ENCODE data around the gene MASP2.
A peak's percentile ranks its signal among the peaks of the same experiment; 100 is the strongest.
"Not testable (repeated sequence)": the region's sequence is repeated elsewhere in the genome, so short reads cannot be mapped to it uniquely, and the experiment has no call there.

Gene MASP2

GRCh38 chr1:10996100-10996499, 50.9 kb downstream of the MASP2 start:
- no peak; the same call in 2 of the 3 replicates for ATAC-seq
- no peak for TF ChIP-seq RARB (CRISPR knock-in tag; IDR thresholded peaks at IDR 0.05)
- no peak for TF ChIP-seq BACH2 (CRISPR knock-in tag; IDR thresholded peaks at IDR 0.05; ENCODE audit: borderline replicate concordance)
- TF ChIP-seq ZNF8 (CRISPR knock-in tag; IDR thresholded peaks at IDR 0.05), result no peak
- no peak for TF ChIP-seq OSR1 (CRISPR knock-in tag; IDR thresholded peaks at IDR 0.05)
- no peak for TF ChIP-seq ISL1 (CRISPR knock-in tag; IDR thresholded peaks at IDR 0.05)
- TF ChIP-seq ZC3H10 (CRISPR knock-in tag; IDR thresholded peaks at IDR 0.05), result no peak
- no peak for TF ChIP-seq ARNTL (CRISPR knock-in tag; IDR thresholded peaks at IDR 0.05; ENCODE audit: borderline replicate concordance, low read depth)
- TF ChIP-seq ZNF565 (CRISPR knock-in tag; conservative IDR thresholded peaks at IDR 0.05; ENCODE audit: low read depth), result no peak
- no peak for TF ChIP-seq ZFP3 (CRISPR knock-in tag; IDR thresholded peaks at IDR 0.05)
- TF ChIP-seq CSDC2 (CRISPR knock-in tag; IDR thresholded peaks at IDR 0.05), result no peak
- no peak for TF ChIP-seq ESRRG (CRISPR knock-in tag; IDR thresholded peaks at IDR 0.05)

- no peak for ATAC-seq
- no peak for TF ChIP-seq ZNF70 (CRISPR knock-in tag; IDR thresholded peaks at IDR 0.05)
- TF ChIP-seq ZNF565 (CRISPR knock-in tag; conservative IDR thresholded peaks at IDR 0.05; ENCODE audit: low read depth), result no peak
- no peak for TF ChIP-seq TCF4 (CRISPR knock-in tag; IDR thresholded peaks at IDR 0.05; ENCODE audit: borderline replicate concordance)
- no peak for TF ChIP-seq RARB (CRISPR knock-in tag; IDR thresholded peaks at IDR 0.05)
- no peak for TF ChIP-seq SNAI2 (CRISPR knock-in tag; IDR thresholded peaks at IDR 0.05)
- no peak for TF ChIP-seq OSR1 (CRISPR knock-in tag; IDR thresholded peaks at IDR 0.05)
- no peak for TF ChIP-seq CREB5 (CRISPR knock-in tag; IDR thresholded peaks at IDR 0.05; ENCODE audit: low read depth)
- TF ChIP-seq TOX (CRISPR knock-in tag; IDR thresholded peaks at IDR 0.05; ENCODE audit: borderline replicate concordance), result no peak
- TF ChIP-seq GLIS3 (CRISPR knock-in tag; IDR thresholded peaks at IDR 0.05), result no peak
- TF ChIP-seq ZNF8 (CRISPR knock-in tag; IDR thresholded peaks at IDR 0.05), result no peak
- no peak for TF ChIP-seq ARNTL (CRISPR knock-in tag; IDR thresholded peaks at IDR 0.05; ENCODE audit: borderline replicate concordance, low read depth)
- no peak for TF ChIP-seq POU6F1 (CRISPR knock-in tag; IDR thresholded peaks at IDR 0.05; ENCODE audit: borderline replicate concordance, low read depth)
Observed at GRCh38 chr1:10992864-10993263, 54.2 kb downstream of the MASP2 start.

GRCh38 chr1:10992004-10992403, 55.0 kb downstream of the MASP2 start:
- ATAC-seq, result not testable (repeated sequence)

- no peak for ATAC-seq
- TF ChIP-seq ISL1 (CRISPR knock-in tag; IDR thresholded peaks at IDR 0.05) (no peak), ZNF70 (CRISPR knock-in tag; IDR thresholded peaks at IDR 0.05) (no peak)
Observed at GRCh38 chr1:10990828-10991227, 56.2 kb downstream of the MASP2 start.

GRCh38 chr1:10989920-10990516, 57.0 kb downstream of the MASP2 start:
- peak; percentile 72; the same call in 2 of the 3 replicates for ATAC-seq

GRCh38 chr1:10989095-10989494, 57.9 kb downstream of the MASP2 start:
- TF ChIP-seq ZFP30 (CRISPR knock-in tag; IDR thresholded peaks at IDR 0.05) (no peak), ZNF565 (CRISPR knock-in tag; conservative IDR thresholded peaks at IDR 0.05; ENCODE audit: low read depth) (no peak)
- ATAC-seq, result no peak

GRCh38 chr1:10987840-10988417, 59.1 kb downstream of the MASP2 start:
- no peak for ATAC-seq
- TF ChIP-seq ZC3H10 (CRISPR knock-in tag; IDR thresholded peaks at IDR 0.05), result no peak
- no peak for TF ChIP-seq PATZ1 (CRISPR knock-in tag; IDR thresholded peaks at IDR 0.05; ENCODE audit: borderline replicate concordance)
- no peak for TF ChIP-seq CSDC2 (CRISPR knock-in tag; IDR thresholded peaks at IDR 0.05)
- TF ChIP-seq ZNF565 (CRISPR knock-in tag; conservative IDR thresholded peaks at IDR 0.05; ENCODE audit: low read depth), result no peak
- no peak for TF ChIP-seq ZNF70 (CRISPR knock-in tag; IDR thresholded peaks at IDR 0.05)
- no peak for TF ChIP-seq CSRNP3 (CRISPR knock-in tag; IDR thresholded peaks at IDR 0.05)
- TF ChIP-seq SNAI2 (CRISPR knock-in tag; IDR thresholded peaks at IDR 0.05), result no peak
- TF ChIP-seq TSHZ2 (CRISPR knock-in tag; IDR thresholded peaks at IDR 0.05), result no peak
- TF ChIP-seq ESRRG (CRISPR knock-in tag; IDR thresholded peaks at IDR 0.05), result no peak
- no peak for TF ChIP-seq ZNF8 (CRISPR knock-in tag; IDR thresholded peaks at IDR 0.05)

Measured in SK-N-SH treated with all-trans-retinoic acid at 6 μM for 48 hours (cell line).